B cell (primary cell): ENCODE data around the gene RTL9. TPM values are rescaled to one million over a fixed set of nuclear protein-coding genes. Genes with fewer than 3 reads are reported as not detected.

Source experiments
- polyA plus RNA-seq: library from polyadenylated mRNA; depleted of rRNA; stranded (reverse); fragments of >200 nt; gene quantifications from 2 replicates; pipeline ENCODE4 v1.2.3, GENCODE V29; 2012
- small RNA-seq: library from RNA; depleted of rRNA; stranded (forward); fragments of <200 nt; gene quantifications from one replicate; pipeline ENCODE3, GENCODE V24; 2012; ENCODE audit warnings: low replicate concordance, low read depth; ENCODE audit not compliant: insufficient read length
- total RNA-seq, 2 donors: library from RNA; stranded (reverse); fragments of 120-200 nt in 1 of 2; gene quantifications; 1 replicate in 1 of 2; 2 replicates in 1 of 2; pipeline versions ENCODE4 v1.2.3 to v1.2.4, GENCODE V29; 2013 to 2022

Gene RTL9
- total and polyA plus RNA-seq, 2 donors (not counting 1 experiment from before 2014, with no cell fraction given) = not detected

Small RNAs within 50 kb of the gene (small RNA-seq; reads per million reads assigned to genes)
- gene GNG5P2 = not detected

Other genes starting within 250 kb of the RTL9 start
- gene AMMECR1, start 40.8 kb upstream of the RTL9 start, total RNA-seq = 10.6 and 12.7 TPM in 2 replicates
- 5.7 and 7.6 TPM in 2 replicates for gene AMMECR1, start 40.8 kb upstream of the RTL9 start, polyA plus RNA-seq